Measurements from ENCODE around the gene SYT14. TPM values are rescaled to one million over a fixed set of nuclear protein-coding genes. Genes with fewer than 3 reads are reported as not detected.
"Not testable (repeated sequence)": the region's sequence is repeated elsewhere in the genome, so short reads cannot be mapped to it uniquely, and the experiment has no call there.

The SYT14 gene
- total RNA-seq, 2 donors from 2014 or later = not detected

- H3K27me3 Mint-ChIP-seq = no peaks in the 10 kb centered on the region
- H3K9me3 Mint-ChIP-seq = no peaks in the 10 kb centered on the region
- ATAC-seq (no peak), DNase-seq (ENCODE audit: low spot score) (no peak)
- H3K36me3 Mint-ChIP-seq = no peaks in the 10 kb centered on the region
- no peaks in the 10 kb centered on the region for H3K4me1 Mint-ChIP-seq (ENCODE audit: low read depth in 2 of 2)
- H3K27ac Mint-ChIP-seq = no peak overlapping the region
- H3K4me3 Mint-ChIP-seq = no peak overlapping the region
Observed at GRCh38 chr1:209911746-209912145, 26.3 kb upstream of the SYT14 start.

- Mint-ChIP-seq H3K36me3 (no peaks in the 10 kb centered on the region), H3K4me3 (no peak overlapping the region), H3K27ac (no peak overlapping the region), H3K9me3 (no peaks in the 10 kb centered on the region), H3K4me1 (ENCODE audit: low read depth in 2 of 2) (no peaks in the 10 kb centered on the region), H3K27me3 (no peaks in the 10 kb centered on the region)
- no peak for DNase-seq (ENCODE audit: low spot score)
- ATAC-seq = no peak
Observed at GRCh38 chr1:209912306-209912705, 25.7 kb upstream of the SYT14 start.

GRCh38 chr1:209919637-209920036 lies 18.4 kb upstream of the SYT14 start:
- DNase-seq (ENCODE audit: low spot score); H3K27ac Mint-ChIP-seq; ATAC-seq; H3K27me3 Mint-ChIP-seq; H3K4me3 Mint-ChIP-seq; H3K36me3 Mint-ChIP-seq; H3K4me1 Mint-ChIP-seq (ENCODE audit: low read depth in 2 of 2); H3K9me3 Mint-ChIP-seq: not testable (repeated sequence)

- Mint-ChIP-seq H3K9me3 (peaks cover 4% of the 10 kb centered on the region), H3K4me1 (ENCODE audit: low read depth in 2 of 2) (no peaks in the 10 kb centered on the region), H3K36me3 (peaks cover 6% of the 10 kb centered on the region), H3K4me3 (no peak overlapping the region), H3K27ac (no peak overlapping the region), H3K27me3 (peaks cover 0 to 10% of the 10 kb centered on the region in 2 donors)
- ATAC-seq = no peak
- no peak for DNase-seq (ENCODE audit: low spot score)
Observed at GRCh38 chr1:209920844-209921243, 17.2 kb upstream of the SYT14 start.

- ATAC-seq = no peak
- Mint-ChIP-seq H3K4me3 (no peak overlapping the region), H3K9me3 (peaks cover 4% of the 10 kb centered on the region), H3K4me1 (ENCODE audit: low read depth in 2 of 2) (no peaks in the 10 kb centered on the region), H3K27ac (no peak overlapping the region), H3K36me3 (peaks cover 6% of the 10 kb centered on the region), H3K27me3 (peaks cover 0 to 10% of the 10 kb centered on the region in 2 donors)
- no peak for DNase-seq (ENCODE audit: low spot score)
Observed at GRCh38 chr1:209924390-209924789, 13.6 kb upstream of the SYT14 start.

GRCh38 chr1:209926045-209926444 lies 12.0 kb upstream of the SYT14 start:
- DNase-seq (ENCODE audit: low spot score) (no peak), ATAC-seq (no peak)
- H3K36me3 Mint-ChIP-seq = no peaks in the 10 kb centered on the region
- H3K9me3 Mint-ChIP-seq = no peaks in the 10 kb centered on the region
- H3K27ac Mint-ChIP-seq = no peak overlapping the region
- no peaks in the 10 kb centered on the region for H3K4me1 Mint-ChIP-seq (ENCODE audit: low read depth in 2 of 2)
- H3K4me3 Mint-ChIP-seq = no peak overlapping the region
- H3K27me3 Mint-ChIP-seq = peaks cover 1 to 14% of the 10 kb centered on the region in 2 donors

GRCh38 chr1:209927466-209927865 lies 10.6 kb upstream of the SYT14 start:
- Mint-ChIP-seq H3K4me1 (ENCODE audit: low read depth in 2 of 2) (no peaks in the 10 kb centered on the region), H3K27me3 (peaks cover 5 to 20% of the 10 kb centered on the region in 2 donors), H3K9me3 (no peaks in the 10 kb centered on the region), H3K4me3 (no peak overlapping the region), H3K27ac (no peak overlapping the region), H3K36me3 (no peaks in the 10 kb centered on the region)
- ATAC-seq (no peak), DNase-seq (ENCODE audit: low spot score) (no peak)

GRCh38 chr1:209929751-209930150 lies 8.3 kb upstream of the SYT14 start:
- Mint-ChIP-seq H3K4me3 (no peak overlapping the region), H3K27ac (no peak overlapping the region), H3K36me3 (no peaks in the 10 kb centered on the region), H3K9me3 (no peaks in the 10 kb centered on the region), H3K27me3 (peaks cover 5 to 20% of the 10 kb centered on the region in 2 donors), H3K4me1 (ENCODE audit: low read depth in 2 of 2) (no peaks in the 10 kb centered on the region)
- DNase-seq (ENCODE audit: low spot score) (no peak), ATAC-seq (no peak)

GRCh38 chr1:209931141-209931540 lies 6.9 kb upstream of the SYT14 start:
- H3K36me3 Mint-ChIP-seq = no peaks in the 10 kb centered on the region
- no peak overlapping the region for H3K27ac Mint-ChIP-seq
- peaks cover 5 to 22% of the 10 kb centered on the region in 2 donors for H3K27me3 Mint-ChIP-seq
- no peak for DNase-seq (ENCODE audit: low spot score)
- no peak overlapping the region for H3K4me3 Mint-ChIP-seq
- no peaks in the 10 kb centered on the region for H3K4me1 Mint-ChIP-seq (ENCODE audit: low read depth in 2 of 2)
- no peak for ATAC-seq
- H3K9me3 Mint-ChIP-seq = no peaks in the 10 kb centered on the region

- ATAC-seq = no peak
Observed at GRCh38 chr1:209936125-209936524, 1.9 kb upstream of the SYT14 start.

GRCh38 chr1:209945377-209945776 lies 7.4 kb downstream of the SYT14 start:
- Mint-ChIP-seq H3K36me3 (peaks cover 5% of the 10 kb centered on the region), H3K27me3 (peaks cover 11 to 31% of the 10 kb centered on the region in 2 donors), H3K9me3 (peaks cover 3% of the 10 kb centered on the region), H3K27ac (no peak overlapping the region), H3K4me3 (no peak overlapping the region), H3K4me1 (ENCODE audit: low read depth in 2 of 2) (no peaks in the 10 kb centered on the region)
- ATAC-seq (no peak), DNase-seq (ENCODE audit: low spot score) (no peak)

More at GRCh38 chr1:209936125-209936524, 1.9 kb upstream of the SYT14 start:
- Mint-ChIP-seq H3K27ac (no peak overlapping the region), H3K4me1 (ENCODE audit: low read depth in 2 of 2) (peaks cover 6 to 9% of the 10 kb centered on the region in 2 donors), H3K27me3 (peaks cover 35 to 59% of the 10 kb centered on the region in 2 donors), H3K4me3 (no peak overlapping the region), H3K36me3 (peaks cover 22% of the 10 kb centered on the region), H3K9me3 (peaks cover 2% of the 10 kb centered on the region)
- DNase-seq (ENCODE audit: low spot score) = no peak

GRCh38 chr1:209948155-209948554 lies 10.1 kb downstream of the SYT14 start:
- Mint-ChIP-seq H3K36me3 (no peaks in the 10 kb centered on the region), H3K27me3 (peaks cover 8 to 15% of the 10 kb centered on the region in 2 donors), H3K4me1 (ENCODE audit: low read depth in 2 of 2) (no peaks in the 10 kb centered on the region), H3K27ac (no peak overlapping the region), H3K9me3 (peaks cover 3% of the 10 kb centered on the region), H3K4me3 (no peak overlapping the region)
- DNase-seq (ENCODE audit: low spot score) (no peak), ATAC-seq (no peak)

- H3K36me3 Mint-ChIP-seq = no peaks in the 10 kb centered on the region
- peaks cover 20 to 34% of the 10 kb centered on the region in 2 donors for H3K27me3 Mint-ChIP-seq
- H3K4me1 Mint-ChIP-seq (ENCODE audit: low read depth in 2 of 2) = no peaks in the 10 kb centered on the region
- no peak for ATAC-seq
- DNase-seq (ENCODE audit: low spot score) = no peak
- H3K4me3 Mint-ChIP-seq = no peak overlapping the region
- H3K27ac Mint-ChIP-seq = no peak overlapping the region
- H3K9me3 Mint-ChIP-seq = peaks cover 3% of the 10 kb centered on the region
Observed at GRCh38 chr1:209956116-209956515, 18.1 kb downstream of the SYT14 start.

GRCh38 chr1:209959623-209960022 lies 21.6 kb downstream of the SYT14 start:
- H3K4me3 Mint-ChIP-seq = no peak overlapping the region
- no peaks in the 10 kb centered on the region for H3K4me1 Mint-ChIP-seq (ENCODE audit: low read depth in 2 of 2)
- DNase-seq (ENCODE audit: low spot score) (no peak), ATAC-seq (no peak)
- no peak overlapping the region for H3K27ac Mint-ChIP-seq
- H3K9me3 Mint-ChIP-seq = no peaks in the 10 kb centered on the region
- no peaks in the 10 kb centered on the region for H3K36me3 Mint-ChIP-seq
- H3K27me3 Mint-ChIP-seq = peaks cover 17 to 32% of the 10 kb centered on the region in 2 donors

- no peak for ATAC-seq
- Mint-ChIP-seq H3K27me3 (peaks cover 12 to 25% of the 10 kb centered on the region in 2 donors), H3K4me3 (no peak overlapping the region), H3K9me3 (no peaks in the 10 kb centered on the region), H3K4me1 (ENCODE audit: low read depth in 2 of 2) (no peaks in the 10 kb centered on the region), H3K27ac (no peak overlapping the region), H3K36me3 (no peaks in the 10 kb centered on the region)
- no peak for DNase-seq (ENCODE audit: low spot score)
Observed at GRCh38 chr1:209960926-209961325, 22.9 kb downstream of the SYT14 start.

All from natural killer cell treated with Interleukin-12 subunit alpha and Interleukin-12 subunit beta and Interleukin-15 and Interleukin-18, amount 100 ng/mL, for 72 hours (primary cell).